Body of pancreas (tissue), 4 donors: ENCODE measurements around the gene RAC3.

Source experiments
- CTCF ChIP-seq, 7 experiments: fragments of 450-650 bp in 4 of 7; fragments of 200-600 bp in 3 of 7; sonication (generic) in 3 of 7; IDR thresholded peaks; one replicate each; pipeline ENCODE4 v1.5.1; 2016 to 2019; ENCODE audit warnings: antibody characterized with exemption in 7 of 7
- POLR2A ChIP-seq, 3 donors: fragments of 450-650 bp; IDR thresholded peaks; one replicate each; pipeline ENCODE4 v1.6.1; 2016; ENCODE audit warnings: antibody characterized with exemption in 3 of 3, mild to moderate bottlenecking in 2 of 3

- no peak for TF ChIP-seq CTCF (IDR thresholded peaks at IDR 0.05)
- TF ChIP-seq POLR2A (IDR thresholded peaks at IDR 0.05) = no peak
Measured at GRCh38 chr17:81995463-81996231, 35.8 kb upstream of the RAC3 start.
